ENCODE measurements around the gene ETHE1. TPM values are rescaled to one million over a fixed set of nuclear protein-coding genes. Genes with fewer than 3 reads are reported as not detected.
A peak's percentile ranks its signal among the peaks of the same experiment; 100 is the strongest.
"Not testable (repeated sequence)": the region's sequence is repeated elsewhere in the genome, so short reads cannot be mapped to it uniquely, and the experiment has no call there.

Gene ETHE1
- total RNA-seq, 3 donors from 2014 or later = 235 to 713 (median 450) TPM

DNA sequence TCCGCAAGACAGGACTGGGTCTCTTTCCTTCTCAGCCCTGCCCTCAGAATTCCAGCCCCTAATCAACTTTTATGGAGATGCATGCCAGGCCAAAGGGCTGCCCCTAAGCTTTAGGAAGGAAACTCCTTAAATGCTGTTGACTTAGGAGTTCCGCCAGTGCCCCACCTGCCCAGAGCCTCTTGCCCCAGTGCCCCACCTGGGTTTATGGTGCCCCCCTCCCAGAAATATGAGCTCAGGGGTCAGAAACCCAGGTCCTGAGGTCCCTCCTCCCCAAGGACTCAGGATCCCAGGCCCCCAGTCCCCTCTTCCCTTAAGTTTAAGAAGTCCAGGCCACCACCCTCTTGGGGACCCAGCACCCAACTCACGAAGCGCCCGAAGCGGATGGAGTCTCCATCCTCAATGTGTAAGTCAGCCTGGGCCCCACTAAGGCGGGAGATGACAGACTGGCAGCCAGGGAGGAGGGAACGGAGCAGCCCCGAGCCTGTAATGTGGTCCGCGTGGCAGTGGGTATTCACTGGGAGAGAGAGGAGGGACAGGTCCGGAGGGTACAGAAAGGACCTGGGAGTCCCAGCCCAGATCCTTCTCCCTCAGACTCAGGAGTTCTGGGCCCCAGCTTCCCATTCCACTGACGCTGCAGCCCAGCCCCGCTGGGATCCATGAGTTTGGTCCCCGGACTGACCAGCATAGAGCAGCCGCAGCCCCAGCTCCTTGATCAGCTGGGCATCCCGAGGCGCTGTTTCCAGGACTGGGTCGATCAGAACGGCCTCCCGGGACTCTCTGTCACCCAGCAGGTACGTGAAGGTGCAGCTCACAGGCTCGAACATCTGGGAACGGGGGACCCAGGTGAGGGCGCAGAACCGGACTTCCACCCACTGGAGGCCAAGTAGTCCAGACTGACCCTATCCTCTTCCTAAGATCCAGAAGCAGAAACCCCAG lies 897 bp downstream of the ETHE1 start:
- Histone ChIP-seq H3K9me3 (no peaks in the 10 kb centered on the region), H3K4me1 (ENCODE audit: low read depth) (peaks cover 42% of the 10 kb centered on the region), H3K4me3 (peak overlapping the region; percentile 92), H3K36me3 (ENCODE audit: low read depth) (no peaks in the 10 kb centered on the region)
- intact Hi-C loops (cut with DNase I, micrococcal nuclease) = no loop called here
- TF ChIP-seq, protein P1, sequence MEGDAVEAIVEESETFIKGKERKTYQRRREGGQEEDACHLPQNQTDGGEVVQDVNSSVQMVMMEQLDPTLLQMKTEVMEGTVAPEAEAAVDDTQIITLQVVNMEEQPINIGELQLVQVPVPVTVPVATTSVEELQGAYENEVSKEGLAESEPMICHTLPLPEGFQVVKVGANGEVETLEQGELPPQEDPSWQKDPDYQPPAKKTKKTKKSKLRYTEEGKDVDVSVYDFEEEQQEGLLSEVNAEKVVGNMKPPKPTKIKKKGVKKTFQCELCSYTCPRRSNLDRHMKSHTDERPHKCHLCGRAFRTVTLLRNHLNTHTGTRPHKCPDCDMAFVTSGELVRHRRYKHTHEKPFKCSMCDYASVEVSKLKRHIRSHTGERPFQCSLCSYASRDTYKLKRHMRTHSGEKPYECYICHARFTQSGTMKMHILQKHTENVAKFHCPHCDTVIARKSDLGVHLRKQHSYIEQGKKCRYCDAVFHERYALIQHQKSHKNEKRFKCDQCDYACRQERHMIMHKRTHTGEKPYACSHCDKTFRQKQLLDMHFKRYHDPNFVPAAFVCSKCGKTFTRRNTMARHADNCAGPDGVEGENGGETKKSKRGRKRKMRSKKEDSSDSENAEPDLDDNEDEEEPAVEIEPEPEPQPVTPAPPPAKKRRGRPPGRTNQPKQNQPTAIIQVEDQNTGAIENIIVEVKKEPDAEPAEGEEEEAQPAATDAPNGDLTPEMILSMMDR (IDR thresholded peaks at IDR 0.05) = no peak
- peak; percentile 78 to 87 (median 79) for DNase-seq
- peak; percentile 73 for ATAC-seq

DNA sequence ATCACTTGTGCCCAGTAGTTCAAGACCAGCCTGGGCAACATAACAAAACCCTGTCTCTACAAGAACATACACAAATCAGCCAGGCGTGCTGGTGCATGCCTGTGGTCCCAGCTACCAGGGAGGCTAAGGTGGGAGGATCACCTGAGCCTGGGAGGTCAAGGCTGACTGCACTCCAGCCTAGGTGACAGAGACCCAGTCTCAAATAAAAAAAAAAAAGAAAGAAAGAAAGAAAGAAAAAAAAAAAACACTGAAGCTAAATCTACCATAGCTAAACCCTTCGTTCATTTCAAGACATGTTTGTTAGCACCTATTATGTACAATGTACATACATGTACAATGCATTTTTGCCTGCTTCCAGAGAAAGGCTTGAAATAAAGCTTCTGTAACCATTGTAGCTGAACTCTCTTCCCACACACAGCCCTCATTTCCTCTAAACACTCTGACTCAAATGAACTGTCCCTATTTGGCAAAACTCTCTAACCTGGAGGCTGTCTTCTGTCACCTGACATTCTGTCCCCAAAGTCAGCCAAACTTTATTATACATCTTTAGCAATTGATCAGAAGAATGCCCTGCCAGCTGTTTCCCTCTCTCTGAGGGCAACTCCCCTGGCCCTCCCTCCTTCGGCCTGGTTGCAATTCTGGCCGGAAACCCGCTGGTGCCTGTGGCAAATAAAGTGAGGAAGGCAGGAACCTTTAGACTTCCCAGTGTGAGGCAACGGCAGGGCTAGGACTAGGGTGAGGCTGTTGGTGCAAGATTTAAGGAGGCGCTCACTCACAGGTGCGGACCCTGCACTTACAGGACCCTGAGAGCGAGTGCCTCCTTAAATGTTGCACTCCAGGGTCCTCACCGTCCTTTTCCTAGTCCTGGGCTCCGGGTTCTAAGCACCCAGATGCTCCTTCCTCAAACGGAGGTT lies 1.8 kb downstream of the ETHE1 start:
- intact Hi-C loops (cut with DNase I, micrococcal nuclease) = loop anchor here in 1 of 2 donors (5.0 kb wide), 1 partner anchor 78 kb away; no protein-coding TSS in a partner anchor
- TF ChIP-seq, protein P1 (IDR thresholded peaks at IDR 0.05) = no peak
- H3K4me3 ChIP-seq = peak overlapping the region; percentile 92
- ATAC-seq (peak; percentile 80), DNase-seq (peak; percentile 85 to 87 (median 87))
- no peaks in the 10 kb centered on the region for H3K9me3 ChIP-seq
- no peaks in the 10 kb centered on the region for H3K36me3 ChIP-seq (ENCODE audit: low read depth)
- peaks cover 36% of the 10 kb centered on the region for H3K4me1 ChIP-seq (ENCODE audit: low read depth)

DNA sequence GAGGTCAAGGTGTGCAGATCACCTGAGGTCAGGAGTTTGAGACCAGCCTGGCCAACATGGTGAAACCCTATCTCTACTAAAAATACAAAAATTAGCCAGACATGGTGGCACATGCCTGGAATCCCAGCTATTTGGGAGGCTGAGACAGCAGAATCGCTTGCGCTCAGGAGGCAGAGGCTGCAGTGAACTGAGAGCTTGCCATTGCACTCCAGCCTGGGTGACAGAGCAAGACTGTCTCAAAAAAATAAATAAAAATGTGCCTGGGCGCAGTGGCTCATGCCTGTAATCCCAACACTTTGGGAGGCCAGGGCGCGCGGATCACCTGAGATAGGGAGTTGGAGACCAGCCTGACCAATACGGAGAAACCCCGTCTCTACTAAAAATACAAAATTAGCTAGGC lies 3.3 kb downstream of the ETHE1 start:
- not testable (repeated sequence) for H3K36me3 ChIP-seq (ENCODE audit: low read depth); H3K9me3 ChIP-seq; H3K4me3 ChIP-seq; ATAC-seq
- H3K4me1 ChIP-seq (ENCODE audit: low read depth) = peaks cover 35% of the 10 kb centered on the region
- intact Hi-C loops (cut with DNase I, micrococcal nuclease) = loop anchor here in 1 of 2 donors (5.0 kb wide), 1 partner anchor 76 kb away; no protein-coding TSS in a partner anchor
- peak in 1 of 3 donors; percentile 28 for DNase-seq

DNA sequence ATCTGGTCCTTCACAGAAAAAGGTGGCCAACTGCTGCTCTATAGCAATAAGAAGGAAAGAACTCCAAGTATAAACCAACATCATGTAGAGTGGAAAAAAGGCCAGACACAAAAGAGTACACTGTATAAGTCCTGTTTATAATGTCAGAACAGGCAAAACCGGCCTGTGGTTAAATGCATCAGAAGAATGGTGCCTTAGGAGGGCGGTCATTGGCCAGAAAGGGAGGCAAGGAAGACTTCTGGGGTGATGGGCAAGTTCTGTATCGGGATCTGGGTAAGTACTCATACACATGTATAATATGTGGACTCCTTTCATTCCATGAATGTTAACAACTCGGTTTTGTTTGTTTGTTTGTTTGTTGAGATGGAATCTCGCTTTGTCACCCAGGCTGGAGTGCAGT lies 4.1 kb downstream of the ETHE1 start:
- ATAC-seq (no peak), DNase-seq (no peak)
- intact Hi-C loops (cut with DNase I, micrococcal nuclease) = loop anchor here in 1 of 2 donors (5.0 kb wide), 1 partner anchor 76 kb away; no protein-coding TSS in a partner anchor
- TF ChIP-seq, protein P1 (IDR thresholded peaks at IDR 0.05) = no peak
- Histone ChIP-seq H3K4me1 (ENCODE audit: low read depth) (peaks cover 35% of the 10 kb centered on the region), H3K36me3 (ENCODE audit: low read depth) (no peaks in the 10 kb centered on the region), H3K4me3 (no peak overlapping the region), H3K9me3 (no peaks in the 10 kb centered on the region)

DNA sequence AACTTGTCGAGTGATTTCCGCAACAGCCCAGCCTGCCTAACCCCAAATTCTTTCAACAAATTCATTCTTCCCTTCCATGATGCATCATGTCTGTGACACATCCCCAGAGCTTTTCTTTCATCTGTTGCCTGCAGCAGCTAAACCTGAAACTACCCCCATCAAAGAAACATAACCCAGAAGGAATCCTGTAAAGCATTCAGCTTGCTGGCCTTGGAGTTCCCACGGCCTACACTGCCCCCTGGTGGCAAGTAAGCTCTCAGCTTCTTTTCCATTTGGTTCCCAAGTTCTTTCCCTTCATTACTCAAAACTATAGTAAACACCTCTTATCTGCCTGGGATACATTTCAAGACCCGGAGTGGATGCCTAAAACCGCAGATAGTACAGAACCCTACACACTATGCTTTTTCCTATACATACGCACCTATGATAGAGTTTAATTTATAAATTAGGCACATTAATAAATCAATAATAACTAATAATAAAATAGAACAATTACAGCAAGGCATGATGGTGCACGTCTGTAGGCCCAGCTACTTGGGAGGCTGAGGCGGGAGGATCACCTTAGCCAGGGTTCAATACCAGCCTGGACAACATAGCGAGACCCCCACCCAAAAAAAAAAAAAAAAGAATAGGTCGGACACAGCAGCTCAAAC lies 7.4 kb downstream of the ETHE1 start:
- ATAC-seq (peak; percentile 88), DNase-seq (peak in 2 of 3 donors; percentile 81 to 86)
- H3K4me3 ChIP-seq = no peak overlapping the region
- TF ChIP-seq, protein P1 (IDR thresholded peaks at IDR 0.05) = peak; percentile 68
- H3K36me3 ChIP-seq (ENCODE audit: low read depth) = no peaks in the 10 kb centered on the region
- no peaks in the 10 kb centered on the region for H3K9me3 ChIP-seq
- peaks cover 22% of the 10 kb centered on the region for H3K4me1 ChIP-seq (ENCODE audit: low read depth)
- intact Hi-C loops (cut with DNase I, micrococcal nuclease) = loop anchor here (5.0 kb wide), 1 partner anchor 72 kb away; no protein-coding TSS in a partner anchor
